OCI-LY7 (cell line): ENCODE measurements around the gene C4B.
"Not testable (repeated sequence)": the region's sequence is repeated elsewhere in the genome, so short reads cannot be mapped to it uniquely, and the experiment has no call there.

Experiments
- EZH2phosphoT487 ChIP-seq: fragments of 200-600 bp; sonication (generic); IDR thresholded peaks from 2 replicates; pipeline ENCODE4 v1.6.1; 2018; ENCODE audit warnings: low read depth, borderline replicate concordance, mild to moderate bottlenecking, mixed run types, antibody characterized with exemption, low read length, moderate library complexity, mixed read lengths
- TF ChIP-seq, protein P1 (sequence below): fragments of 200-600 bp; sonication (generic); conservative IDR thresholded peaks from 2 replicates; pipeline ENCODE4 v1.5.1; 2014; ENCODE audit warnings: mild to moderate bottlenecking, antibody characterized with exemption, low read length, moderate library complexity, mixed read lengths

DNA sequence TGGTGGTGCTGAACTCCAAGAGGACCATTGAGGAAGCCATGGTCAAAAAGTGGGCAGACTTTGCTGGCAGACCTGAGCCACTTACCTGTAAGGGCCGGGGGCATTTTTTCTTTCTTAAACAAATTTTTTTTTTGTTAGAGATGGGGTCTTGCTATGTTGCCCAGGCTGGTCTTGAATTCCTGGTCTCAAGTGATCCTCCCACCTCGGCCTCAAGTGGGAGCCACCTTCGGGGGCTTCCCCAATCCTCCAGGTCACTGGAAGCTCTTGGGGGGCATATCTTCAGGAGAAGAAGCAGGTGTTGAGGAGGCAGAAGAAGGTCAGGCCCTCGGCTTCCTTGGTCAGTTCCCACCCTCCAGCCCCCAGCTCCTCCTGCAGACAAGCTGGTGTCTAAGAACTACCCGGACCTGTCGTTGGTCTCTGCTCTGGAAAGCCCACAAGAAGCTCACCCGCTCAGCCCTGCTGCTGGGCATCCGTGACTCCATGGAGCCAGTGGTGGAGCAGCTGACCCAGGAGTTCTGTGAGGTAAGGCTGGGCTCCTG, 8.5 kb upstream of the C4B start:
- TF ChIP-seq, protein P1, sequence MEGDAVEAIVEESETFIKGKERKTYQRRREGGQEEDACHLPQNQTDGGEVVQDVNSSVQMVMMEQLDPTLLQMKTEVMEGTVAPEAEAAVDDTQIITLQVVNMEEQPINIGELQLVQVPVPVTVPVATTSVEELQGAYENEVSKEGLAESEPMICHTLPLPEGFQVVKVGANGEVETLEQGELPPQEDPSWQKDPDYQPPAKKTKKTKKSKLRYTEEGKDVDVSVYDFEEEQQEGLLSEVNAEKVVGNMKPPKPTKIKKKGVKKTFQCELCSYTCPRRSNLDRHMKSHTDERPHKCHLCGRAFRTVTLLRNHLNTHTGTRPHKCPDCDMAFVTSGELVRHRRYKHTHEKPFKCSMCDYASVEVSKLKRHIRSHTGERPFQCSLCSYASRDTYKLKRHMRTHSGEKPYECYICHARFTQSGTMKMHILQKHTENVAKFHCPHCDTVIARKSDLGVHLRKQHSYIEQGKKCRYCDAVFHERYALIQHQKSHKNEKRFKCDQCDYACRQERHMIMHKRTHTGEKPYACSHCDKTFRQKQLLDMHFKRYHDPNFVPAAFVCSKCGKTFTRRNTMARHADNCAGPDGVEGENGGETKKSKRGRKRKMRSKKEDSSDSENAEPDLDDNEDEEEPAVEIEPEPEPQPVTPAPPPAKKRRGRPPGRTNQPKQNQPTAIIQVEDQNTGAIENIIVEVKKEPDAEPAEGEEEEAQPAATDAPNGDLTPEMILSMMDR = not testable (repeated sequence)
- TF ChIP-seq EZH2phosphoT487 = not testable (repeated sequence)
